ENCODE data around the gene GRK5. TPM values are rescaled to one million over a fixed set of nuclear protein-coding genes. Genes with fewer than 3 reads are reported as not detected.
"Not testable (repeated sequence)": the region's sequence is repeated elsewhere in the genome, so short reads cannot be mapped to it uniquely, and the experiment has no call there.

GRK5 gene
- total RNA-seq, 4 donors from 2014 or later = 5.4 to 13.0 (median 10.6) TPM

- WGBS, 2 donors = 40 to 54% methylated on average over 8 to 9 of the region's 9 CpGs
- TF ChIP-seq POLR2A (IDR thresholded peaks at IDR 0.05) = no peak
- no peak for TF ChIP-seq CTCF (IDR thresholded peaks at IDR 0.05)
- H3K4me3 ChIP-seq (ENCODE audit: low read depth, poor library complexity, severe bottlenecking) = no peak overlapping the region
- intact Hi-C loops (cut with DNase I; ENCODE audit: low total_unique reads) = no loop called here
- peak in 1 of 2 donors; percentile 76 for DNase-seq (ENCODE audit: low spot score in 2 of 2)
Measured at GRCh38 chr10:119222537-119222936, 15.2 kb downstream of the GRK5 start.

GRCh38 chr10:119222966-119223386, 15.6 kb downstream of the GRK5 start:
- H3K4me3 ChIP-seq (ENCODE audit: low read depth, poor library complexity, severe bottlenecking) = no peak overlapping the region

GRCh38 chr10:119225083-119225658, 17.8 kb downstream of the GRK5 start:
- no peak overlapping the region for H3K4me3 ChIP-seq (ENCODE audit: low read depth, poor library complexity, severe bottlenecking)
- WGBS, 2 donors = 84 to 89% methylated on average over 4 of the region's 4 CpGs
- TF ChIP-seq CTCF (IDR thresholded peaks at IDR 0.05) (no peak), POLR2A (IDR thresholded peaks at IDR 0.05) (no peak)
- no peak for DNase-seq (ENCODE audit: low spot score in 2 of 2)
- intact Hi-C loops (cut with DNase I; ENCODE audit: low total_unique reads) = no loop called here

More at GRCh38 chr10:119222966-119223386, 15.6 kb downstream of the GRK5 start:
- intact Hi-C loops (cut with DNase I; ENCODE audit: low total_unique reads) = no loop called here
- no peak for TF ChIP-seq CTCF (IDR thresholded peaks at IDR 0.05)
- TF ChIP-seq POLR2A (IDR thresholded peaks at IDR 0.05) = no peak
- 69 to 81% methylated on average over 9 of the region's 9 CpGs for WGBS, 2 donors
- DNase-seq (ENCODE audit: low spot score in 2 of 2) = peak in 1 of 2 donors; percentile 67

GRCh38 chr10:119227825-119228224, 20.5 kb downstream of the GRK5 start:
- 87 to 89% methylated on average over 6 of the region's 6 CpGs for WGBS, 2 donors
- no peak for DNase-seq (ENCODE audit: low spot score in 2 of 2)
- H3K4me3 ChIP-seq (ENCODE audit: low read depth, poor library complexity, severe bottlenecking) = no peak overlapping the region
- TF ChIP-seq CTCF (IDR thresholded peaks at IDR 0.05) = no peak
- TF ChIP-seq POLR2A (IDR thresholded peaks at IDR 0.05) = no peak
- intact Hi-C loops (cut with DNase I; ENCODE audit: low total_unique reads) = no loop called here

DNA sequence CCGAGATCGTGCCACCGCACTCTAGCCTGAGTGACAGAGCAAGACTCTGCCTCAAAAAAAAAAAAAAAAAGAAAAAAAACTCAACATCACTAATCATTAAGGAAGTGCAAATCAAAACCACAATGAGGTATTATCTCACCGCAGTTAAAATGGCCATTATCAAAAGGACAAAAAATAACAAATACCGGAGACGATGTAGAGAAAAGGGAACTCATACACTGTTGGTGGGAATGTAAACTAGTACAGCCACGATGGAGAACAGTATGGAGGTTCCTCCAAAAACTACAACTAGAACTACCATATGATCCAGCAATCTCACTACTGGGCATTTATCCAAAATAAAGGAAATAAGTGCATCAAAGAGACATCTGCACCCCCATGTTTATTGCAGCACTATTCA, 24.3 kb downstream of the GRK5 start:
- intact Hi-C loops (cut with DNase I; ENCODE audit: low total_unique reads) = no loop called here
- no peak overlapping the region for H3K4me3 ChIP-seq (ENCODE audit: low read depth, poor library complexity, severe bottlenecking)
- DNase-seq (ENCODE audit: low spot score in 2 of 2) = no peak
- TF ChIP-seq CTCF (IDR thresholded peaks at IDR 0.05) = no peak
- no peak for TF ChIP-seq POLR2A (IDR thresholded peaks at IDR 0.05)
- 76 to 89% methylated on average over 7 of the region's 7 CpGs for whole genome bisulfite sequencing, 2 donors

DNA sequence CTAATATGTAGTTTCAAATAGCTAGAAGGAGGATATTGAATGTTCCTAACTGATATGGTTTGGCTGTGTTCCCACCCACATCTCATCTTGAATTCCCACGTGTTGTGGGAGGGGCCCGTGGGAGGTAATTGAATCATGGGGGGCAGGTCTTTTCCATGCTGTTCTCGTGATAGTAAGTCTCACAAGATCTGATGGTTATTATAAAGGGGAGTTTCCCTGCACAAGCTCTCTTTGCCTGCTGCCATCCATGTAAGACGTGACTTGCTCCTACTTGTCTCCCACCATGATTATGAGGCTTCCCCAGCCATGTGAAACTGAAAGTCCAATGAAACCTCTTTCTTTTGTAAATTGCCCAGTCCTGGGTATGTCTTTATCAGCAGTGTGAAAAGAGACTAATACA, 25.1 kb downstream of the GRK5 start:
- peak in 1 of 2 donors; percentile 37 for DNase-seq (ENCODE audit: low spot score in 2 of 2)
- intact Hi-C loops (cut with DNase I; ENCODE audit: low total_unique reads); H3K4me3 ChIP-seq (ENCODE audit: low read depth, poor library complexity, severe bottlenecking): not testable (repeated sequence)
- 72 to 79% methylated on average over 4 of the region's 4 CpGs for WGBS, 2 donors

Measured in lower leg skin (tissue), 4 donors.